SK-N-SH (cell line): Measurements from ENCODE around the gene NIN. TPM values are rescaled to one million over a fixed set of nuclear protein-coding genes. Genes with fewer than 3 reads are reported as not detected.

Source experiments
- CTCF ChIA-PET: fragments of 300-600, 350-600 bp; formaldehyde crosslinking; extraction: SDS; loops from one replicate; lab custom pipeline; 2021; lab: Yijun Ruan, JAX
- POLR2A ChIA-PET: fragments of 350-600 bp; sonication (Branson Sonifier 250); formaldehyde crosslinking; extraction: SDS; loops from one replicate; lab custom pipeline; 2020; ENCODE audit warnings: antibody characterized with exemption, inconsistent platforms; lab: Yijun Ruan, JAX
- DNase-seq: peaks from one replicate; pipeline ENCODE4 v3.0.0; 2012
- H2AFZ ChIP-seq: fragments of 200-600 bp; sonication (generic); 2 replicates; pipeline ENCODE4 v1.8.1; 2016; ENCODE audit warnings: antibody characterized with exemption, mild to moderate bottlenecking, low read depth
- H3F3A ChIP-seq: fragments of 200-600 bp; sonication (generic); replicated peaks from 2 replicates; pipeline ENCODE3; 2016; ENCODE audit warnings: antibody characterized with exemption, mild to moderate bottlenecking; ENCODE audit not compliant: insufficient read depth
- H3K27ac ChIP-seq, 2 experiments: fragments of 200-500 bp in 1 of 2; fragments of 200-600 bp in 1 of 2; sonication (Bioruptor generic) in 1 of 2; sonication (generic), shearing (Covaris generic) in 1 of 2; 2 replicates each; pipeline versions ENCODE4 v1.5.1 to v1.6.1; 2014 to 2016; ENCODE audit warnings: low read depth in 2 of 2, inconsistent platforms in 1 of 2, low read length in 1 of 2, mild to moderate bottlenecking in 1 of 2, mixed read lengths in 1 of 2
- H3K27me3 ChIP-seq: fragments of 200-600 bp; sonication (generic), shearing (Covaris generic); 2 replicates; pipeline ENCODE4 v1.6.1; 2016; ENCODE audit warnings: mixed run types; ENCODE audit not compliant: insufficient read depth
- H3K36me3 ChIP-seq, 2 experiments: fragments of 200-500 bp in 1 of 2; fragments of 200-600 bp in 1 of 2; sonication (Bioruptor generic) in 1 of 2; sonication (generic) in 1 of 2; replicated peaks in 1 of 2; 2 replicates each; pipeline versions ENCODE3 to v1.5.1; 2014 to 2016; ENCODE audit warnings: low read length in 1 of 2, mild to moderate bottlenecking in 1 of 2; ENCODE audit not compliant: insufficient read depth in 2 of 2, control insufficient read depth in 1 of 2
- H3K4me1 ChIP-seq, 2 experiments: fragments of 200-500 bp in 1 of 2; fragments of 200-600 bp in 1 of 2; sonication (Bioruptor generic) in 1 of 2; sonication (generic), shearing (Covaris generic) in 1 of 2; 2 replicates each; pipeline versions ENCODE4 v1.5.1 to v1.6.1; 2014 to 2016; ENCODE audit warnings: low read depth in 1 of 2, low read length in 1 of 2, mixed run types in 1 of 2; ENCODE audit not compliant: insufficient read depth in 2 of 2, control insufficient read depth in 1 of 2
- H3K4me2 ChIP-seq: fragments of 200-600 bp; sonication (generic), shearing (Covaris generic); 2 replicates; pipeline ENCODE4 v1.6.1; 2017; ENCODE audit warnings: mixed run types
- H3K4me3 ChIP-seq, 2 experiments: fragments of 200-500 bp in 1 of 2; fragments of 200-600 bp in 1 of 2; sonication (Bioruptor generic) in 1 of 2; sonication (generic), shearing (Covaris generic) in 1 of 2; 2 replicates each; pipeline versions ENCODE4 v1.5.1 to v1.8.1; 2014 to 2016; ENCODE audit warnings: low read depth in 2 of 2, inconsistent platforms in 1 of 2, low read length in 1 of 2, mild to moderate bottlenecking in 1 of 2, mixed read lengths in 1 of 2, moderate library complexity in 1 of 2
- H3K79me2 ChIP-seq: fragments of 200-600 bp; sonication (generic); 2 replicates; pipeline ENCODE4 v1.8.1; 2017; ENCODE audit warnings: mild to moderate bottlenecking; ENCODE audit not compliant: insufficient read depth
- H3K9ac ChIP-seq: fragments of 200-600 bp; sonication (generic); 2 replicates; pipeline ENCODE4 v1.6.1; 2017; ENCODE audit warnings: mixed run types
- H3K9me2 ChIP-seq: fragments of 200-600 bp; sonication (generic); 2 replicates; pipeline ENCODE4 v1.6.1; 2017; ENCODE audit warnings: mixed run types
- H3K9me3 ChIP-seq: fragments of 200-600 bp; sonication (generic); 2 replicates; pipeline ENCODE4 v1.6.1; 2017; ENCODE audit warnings: mixed run types, mild to moderate bottlenecking, moderate library complexity
- H4K20me1 ChIP-seq: fragments of 200-600 bp; sonication (generic); 2 replicates; pipeline ENCODE4 v1.6.1; 2017; ENCODE audit warnings: mild to moderate bottlenecking, mixed run types; ENCODE audit not compliant: insufficient read depth
- CTCF ChIP-seq: fragments of 200-600 bp; sonication (generic); IDR thresholded peaks from 2 replicates; pipeline ENCODE4 v1.6.1; 2017; ENCODE audit warnings: antibody characterized with exemption, mild to moderate bottlenecking, moderate library complexity
- ELF1 ChIP-seq: IDR thresholded peaks from 2 replicates; pipeline ENCODE4 v1.4.0; 2012
- FOXM1 ChIP-seq: IDR thresholded peaks from 2 replicates; pipeline ENCODE4 v1.4.0; 2012; ENCODE audit warnings: low read depth, mild to moderate bottlenecking
- GATA2 ChIP-seq: sonication (generic); formaldehyde crosslinking; IDR thresholded peaks from 2 replicates; pipeline ENCODE4 v1.5.0; 2020; ENCODE audit warnings: mild to moderate bottlenecking, missing genetic modification reagents
- MEF2A ChIP-seq: IDR thresholded peaks from 2 replicates; pipeline ENCODE4 v1.4.0; 2012; ENCODE audit warnings: low read depth, borderline replicate concordance
- MXI1 ChIP-seq: IDR thresholded peaks from 2 replicates; pipeline ENCODE4 v1.6.1; 2012; ENCODE audit warnings: mild to moderate bottlenecking, low read depth, low read length, improper control_type of control experiment
- POLR2AphosphoS5 ChIP-seq: IDR thresholded peaks from 2 replicates; pipeline ENCODE4 v1.6.1; 2012; ENCODE audit warnings: low read depth, low read length
- RCOR1 ChIP-seq: fragments of 150-350 bp; IDR thresholded peaks from 2 replicates; pipeline ENCODE4 v1.6.1; 2017; ENCODE audit warnings: antibody characterized with exemption, low read length
- REST ChIP-seq: IDR thresholded peaks from 2 replicates; pipeline ENCODE4 v1.6.1; 2012; ENCODE audit warnings: mild to moderate bottlenecking, low read depth, low read length, moderate library complexity
- SIN3A ChIP-seq: IDR thresholded peaks from 2 replicates; pipeline ENCODE4 v1.6.1; 2012; ENCODE audit warnings: low read depth, mild to moderate bottlenecking, low read length, moderate library complexity, borderline replicate concordance
- SMC3 ChIP-seq: IDR thresholded peaks from 2 replicates; pipeline ENCODE4 v1.6.1; 2012; ENCODE audit warnings: low read depth, low read length, improper control_type of control experiment
- TAF1 ChIP-seq: IDR thresholded peaks from 2 replicates; pipeline ENCODE4 v1.6.1; 2012; ENCODE audit warnings: low read depth, mild to moderate bottlenecking, low read length, moderate library complexity, borderline replicate concordance
- TCF12 ChIP-seq: IDR thresholded peaks from 2 replicates; pipeline ENCODE4 v1.4.0; 2012
- TEAD4 ChIP-seq: IDR thresholded peaks from 2 replicates; pipeline ENCODE4 v1.4.0; 2012; ENCODE audit warnings: mild to moderate bottlenecking, borderline replicate concordance; ENCODE audit not compliant: insufficient read depth
- USF1 ChIP-seq: IDR thresholded peaks from 2 replicates; pipeline ENCODE4 v1.4.0; 2012; ENCODE audit warnings: low read depth, borderline replicate concordance
- WGBS: methylation state at CpG from one replicate; pipeline ENCODE4 v1.1.6; 2017; ENCODE audit warnings: low lambda C conversion rate; 5-methylcytosine and 5-hydroxymethylcytosine counted together
- polyA plus RNA-seq, 3 experiments: library from polyadenylated mRNA; depleted of rRNA; stranded (reverse); fragments of >200 nt; gene quantifications; 2 replicates each; pipeline ENCODE4 v1.2.3, GENCODE V29; 2012

The NIN gene
- polyA plus RNA-seq, 1 of the 3 experiments (the other 2 are of a cell fraction), result 10.0 TPM

- TF ChIP-seq ELF1 (no peak), MEF2A (no peak), FOXM1 (no peak)
Measured at GRCh38 chr14:50839048-50839447, 8.1 kb upstream of the NIN start (continued).

- Histone ChIP-seq H3K9me3 (no peaks in the 10 kb centered on the region), H3K4me2 (no peak overlapping the region), H3K9ac (no peak overlapping the region), H3K27me3 (no peaks in the 10 kb centered on the region), H3K4me1 (no peaks in the 10 kb centered on the region), H3K79me2 (no peaks in the 10 kb centered on the region), H3K4me3 (no peak overlapping the region), H3F3A (no peaks in the 10 kb centered on the region), H2AFZ (no peak overlapping the region), H3K27ac (no peak overlapping the region), H3K36me3 (no peaks in the 10 kb centered on the region), H3K9me2 (no peaks in the 10 kb centered on the region), H4K20me1 (no peaks in the 10 kb centered on the region)
- ChIA-PET POLR2A (no interaction called here), CTCF (interaction anchor here (1.1 to 2.3 kb wide), 2 partner anchors 22 to 23 kb away, joined by 3 to 13 read pairs; no protein-coding TSS in a partner anchor)
- DNase-seq, result no peak
- WGBS, result 64% methylated on average over 2 of the region's 2 CpGs
- no peak for TF ChIP-seq SIN3A
- TF ChIP-seq FOXM1, result no peak
- TF ChIP-seq ELF1, result no peak
- TF ChIP-seq POLR2AphosphoS5, result no peak
Measured at GRCh38 chr14:50837850-50838470, 7.0 kb upstream of the NIN start.

- H3K9ac ChIP-seq, result no peak overlapping the region
- no peaks in the 10 kb centered on the region for H3K79me2 ChIP-seq
- no peaks in the 10 kb centered on the region for H3K9me3 ChIP-seq
- no peak overlapping the region for H3K4me2 ChIP-seq
- TF ChIP-seq MXI1 (no peak), GATA2 (CRISPR knock-in tag) (no peak), RCOR1 (no peak), SMC3 (no peak), TCF12 (no peak), REST (no peak), CTCF (no peak), TAF1 (no peak), USF1 (no peak), TEAD4 (no peak)
- ChIA-PET CTCF (interaction anchor here (1.1 kb wide), 1 partner anchor 23 kb away, joined by 3 read pairs; no protein-coding TSS in a partner anchor), POLR2A (no interaction called here)
- no peak overlapping the region for H3K4me3 ChIP-seq
- H2AFZ ChIP-seq, result no peak overlapping the region
- no peak for DNase-seq
- no peaks in the 10 kb centered on the region for H3F3A ChIP-seq
- H3K9me2 ChIP-seq, result no peaks in the 10 kb centered on the region
- no peaks in the 10 kb centered on the region for H3K36me3 ChIP-seq
- WGBS, result 79% methylated on average over 10 of the region's 10 CpGs
- no peaks in the 10 kb centered on the region for H4K20me1 ChIP-seq
- no peak overlapping the region for H3K27ac ChIP-seq
- no peaks in the 10 kb centered on the region for H3K27me3 ChIP-seq
- H3K4me1 ChIP-seq, result no peaks in the 10 kb centered on the region
Measured at GRCh38 chr14:50837271-50837670, 6.3 kb upstream of the NIN start.
